Spleen (tissue), 7 donors: ENCODE results near the gene SUCO.

Source experiments
- POLR2A ChIP-seq, 3 donors: fragments of 450-650 bp; IDR thresholded peaks; one replicate each; pipeline ENCODE4 v1.5.1; 2017; ENCODE audit warnings: antibody characterized with exemption in 3 of 3, mild to moderate bottlenecking in 1 of 3
- POLR2AphosphoS5 ChIP-seq, 3 donors: sonication (generic); formaldehyde crosslinking; IDR thresholded peaks; one replicate each; pipeline ENCODE4 v1.5.1; 2017; ENCODE audit warnings: antibody characterized with exemption in 3 of 3
- TF ChIP-seq, protein P1 (sequence below), 11 experiments: fragments of 200-600 bp in 7 of 11; fragments of 450-650 bp in 4 of 11; sonication (generic) in 4 of 11; IDR thresholded peaks in 8 of 11; conservative IDR thresholded peaks in 3 of 11; 1 replicate in 7 of 11; 2 replicates in 4 of 11; pipeline versions ENCODE4 v1.4.0 to v1.8.0; 2016 to 2021; ENCODE audit warnings: antibody characterized with exemption in 11 of 11, inconsistent platforms in 4 of 11, mild to moderate bottlenecking in 1 of 11
- donor health status: DM: no; HTN: no; CAD: no; lungs with moderate emphysema.
- donor health status: DM: no; HTN: no; CAD: no.
- donor health status: DM: no; HTN: no; CAD: no.

DNA sequence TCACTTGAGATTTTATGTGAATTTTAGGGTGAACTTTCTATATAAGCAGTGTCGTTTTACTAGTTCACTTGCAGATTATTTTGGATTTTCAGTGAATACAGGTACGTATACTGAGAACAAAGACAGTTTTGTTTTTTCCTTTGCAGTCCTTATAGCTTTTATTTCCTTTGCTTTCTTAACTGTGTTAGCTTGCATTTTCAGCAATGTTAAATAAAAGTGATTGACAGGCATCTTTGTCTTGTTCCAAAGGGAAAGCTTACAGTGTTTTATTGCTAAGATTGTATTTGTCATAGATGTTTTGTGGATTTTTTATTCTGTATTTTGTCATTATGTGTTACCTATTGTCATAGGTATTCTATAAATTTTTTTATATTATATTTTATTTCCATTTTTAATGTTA, 72.7 kb downstream of the SUCO start:
- TF ChIP-seq, protein P1, sequence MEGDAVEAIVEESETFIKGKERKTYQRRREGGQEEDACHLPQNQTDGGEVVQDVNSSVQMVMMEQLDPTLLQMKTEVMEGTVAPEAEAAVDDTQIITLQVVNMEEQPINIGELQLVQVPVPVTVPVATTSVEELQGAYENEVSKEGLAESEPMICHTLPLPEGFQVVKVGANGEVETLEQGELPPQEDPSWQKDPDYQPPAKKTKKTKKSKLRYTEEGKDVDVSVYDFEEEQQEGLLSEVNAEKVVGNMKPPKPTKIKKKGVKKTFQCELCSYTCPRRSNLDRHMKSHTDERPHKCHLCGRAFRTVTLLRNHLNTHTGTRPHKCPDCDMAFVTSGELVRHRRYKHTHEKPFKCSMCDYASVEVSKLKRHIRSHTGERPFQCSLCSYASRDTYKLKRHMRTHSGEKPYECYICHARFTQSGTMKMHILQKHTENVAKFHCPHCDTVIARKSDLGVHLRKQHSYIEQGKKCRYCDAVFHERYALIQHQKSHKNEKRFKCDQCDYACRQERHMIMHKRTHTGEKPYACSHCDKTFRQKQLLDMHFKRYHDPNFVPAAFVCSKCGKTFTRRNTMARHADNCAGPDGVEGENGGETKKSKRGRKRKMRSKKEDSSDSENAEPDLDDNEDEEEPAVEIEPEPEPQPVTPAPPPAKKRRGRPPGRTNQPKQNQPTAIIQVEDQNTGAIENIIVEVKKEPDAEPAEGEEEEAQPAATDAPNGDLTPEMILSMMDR (IDR thresholded peaks at IDR 0.05 in 8 of 11, conservative IDR thresholded peaks at IDR 0.05 in 3 of 11): no peak
- TF ChIP-seq POLR2A (IDR thresholded peaks at IDR 0.05) (no peak), POLR2AphosphoS5 (IDR thresholded peaks at IDR 0.05) (no peak)
